ENCODE data around the gene GSN. TPM values are rescaled to one million over a fixed set of nuclear protein-coding genes. Genes with fewer than 3 reads are reported as not detected.

Gene GSN
- total and polyA plus RNA-seq, 2 of the 8 experiments (the other 6 are each of a cell fraction or from before 2014, with no cell fraction given), result 52.3 to 94.5 TPM

DNA sequence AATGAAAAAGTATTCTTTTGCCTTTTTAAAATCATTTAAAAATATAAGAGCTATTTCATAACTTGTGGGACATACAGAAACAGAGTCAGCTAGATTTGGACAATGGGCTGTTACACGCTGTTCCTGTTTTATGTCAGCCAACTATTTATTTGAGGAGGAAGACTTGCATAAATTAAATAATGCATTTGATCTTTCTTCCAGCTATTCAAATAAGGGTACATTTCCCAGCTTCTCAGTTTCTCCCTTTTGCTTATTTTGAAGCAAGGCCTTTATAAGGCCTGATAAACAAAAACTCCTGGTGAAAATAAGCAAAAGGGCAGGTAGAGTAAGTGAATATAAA lies 95.6 kb downstream of the GSN start:
- no peak for DNase-seq (ENCODE audit: low read depth in 1 of 2, low spot score in 2 of 2)
- Histone ChIP-seq H3K14ac (ENCODE audit: insufficient read length) (no peak overlapping the region), H4K91ac (replicated peaks; ENCODE audit: insufficient read length, low read length) (no peak overlapping the region), H2AFZ (ENCODE audit: low read length) (no peak overlapping the region), H3K9me3 (ENCODE audit: insufficient read depth in 2 of 2, low read depth in 1 of 2, low read length in 1 of 2) (no peaks in the 10 kb centered on the region), H3K23ac (ENCODE audit: insufficient read length) (no peak overlapping the region), H3K9ac (replicated peaks in 1 of 4; ENCODE audit: extremely low read depth in 1 of 4, low read depth in 3 of 4, low read length in 3 of 4) (no peak overlapping the region), H2AK5ac (ENCODE audit: low read depth, low read length) (no peak overlapping the region), H4K8ac (ENCODE audit: extremely low read depth, insufficient read depth, low read length) (no peak overlapping the region), H3K27me3 (replicated peaks in 1 of 4; ENCODE audit: control insufficient read depth in 3 of 4, extremely low read depth in 1 of 4, insufficient read depth in 3 of 4, low read length in 3 of 4) (no peaks in the 10 kb centered on the region), H2BK20ac (ENCODE audit: low read length) (no peak overlapping the region), H4K5ac (ENCODE audit: insufficient read length, low read depth, low read length) (no peak overlapping the region), H2BK120ac (replicated peaks; ENCODE audit: low read depth, low read length) (no peak overlapping the region), H3K79me1 (ENCODE audit: low read depth, low read length) (no peaks in the 10 kb centered on the region), H4K20me1 (replicated peaks in 1 of 2; ENCODE audit: control insufficient read depth in 1 of 2, insufficient read depth in 2 of 2, low read length in 2 of 2) (no peaks in the 10 kb centered on the region), H3K23me2 (ENCODE audit: low read depth, low read length) (no peaks in the 10 kb centered on the region; the same call in 1 of the 2 replicates), H3K4ac (replicated peaks; ENCODE audit: insufficient read length, low read depth, low read length) (no peak overlapping the region), H3K79me2 (ENCODE audit: control insufficient read depth in 1 of 2, insufficient read depth in 2 of 2, low read length in 2 of 2) (no peaks in the 10 kb centered on the region), H3K27ac (ENCODE audit: low read depth, low read length) (no peak overlapping the region), H3K4me1 (replicated peaks in 1 of 4; ENCODE audit: control insufficient read depth in 3 of 4, insufficient read depth in 4 of 4, low read length in 3 of 4) (peaks cover 0 to 2% (median 2%) of the 10 kb centered on the region in 4 experiments; a peak in 3 of 7 replicates), H3K4me3 (ENCODE audit: extremely low read depth in 1 of 4, insufficient read depth in 2 of 4, low read depth in 3 of 4, low read length in 4 of 4) (no peak overlapping the region), H2BK15ac (ENCODE audit: low read length) (no peak overlapping the region), H3K4me2 (ENCODE audit: insufficient read depth in 1 of 2, low read depth in 2 of 2, low read length in 2 of 2) (no peak overlapping the region), H2BK5ac (ENCODE audit: low read depth, low read length) (no peak overlapping the region), H2BK12ac (ENCODE audit: low read depth, low read length) (no peak overlapping the region), H3K56ac (replicated peaks; ENCODE audit: insufficient read length, low read depth, low read length) (no peak overlapping the region), H3K36me3 (ENCODE audit: control insufficient read depth in 2 of 4, insufficient read depth in 4 of 4, low read length in 3 of 4) (peaks cover 0 to 4% (median 0%) of the 10 kb centered on the region in 4 experiments; a peak in 1 of 8 replicates), H3K18ac (ENCODE audit: extremely low read depth, low read length) (no peak overlapping the region)
- 79% methylated on average over 1 of the region's 1 CpG; no CpG with 5 or more reads in 1 of the 2 experiments for WGBS, 2 experiments (ENCODE audit: extremely low coverage in 1 of 2, insufficient coverage in 1 of 2, insufficient read length in 1 of 2, insufficient replicate concordance in 2 of 2, low coverage in 1 of 2, low lambda C conversion rate in 2 of 2, missing lambda C conversion rate in 1 of 2)
- POLR2A ChIA-PET (ENCODE audit: partially characterized antibody), result no interaction called here
- CTCF ChIA-PET (ENCODE audit: partially characterized antibody), result interaction anchor here (0.9 to 1.2 kb wide), 2 partner anchors 44 to 85 kb away, joined by 3 to 6 read pairs; no protein-coding TSS in a partner anchor
- no peak for TF ChIP-seq POU5F1 (IDR thresholded peaks at IDR 0.05; ENCODE audit: low read depth, low read length)
- no peak for TF ChIP-seq TBP (IDR thresholded peaks at IDR 0.05; ENCODE audit: low read depth, low read length)
- TF ChIP-seq SUZ12 (IDR thresholded peaks at IDR 0.05; ENCODE audit: low read length), result no peak
- no peak for FAIRE-seq

Data from H1 (cell line).